ENCODE measurements around the gene PELI2. TPM values are rescaled to one million over a fixed set of nuclear protein-coding genes. Genes with fewer than 3 reads are reported as not detected.

Gene PELI2
- total and polyA plus RNA-seq, 11 donors, result 0.80 to 5.2 (median 3.3) TPM

DNA sequence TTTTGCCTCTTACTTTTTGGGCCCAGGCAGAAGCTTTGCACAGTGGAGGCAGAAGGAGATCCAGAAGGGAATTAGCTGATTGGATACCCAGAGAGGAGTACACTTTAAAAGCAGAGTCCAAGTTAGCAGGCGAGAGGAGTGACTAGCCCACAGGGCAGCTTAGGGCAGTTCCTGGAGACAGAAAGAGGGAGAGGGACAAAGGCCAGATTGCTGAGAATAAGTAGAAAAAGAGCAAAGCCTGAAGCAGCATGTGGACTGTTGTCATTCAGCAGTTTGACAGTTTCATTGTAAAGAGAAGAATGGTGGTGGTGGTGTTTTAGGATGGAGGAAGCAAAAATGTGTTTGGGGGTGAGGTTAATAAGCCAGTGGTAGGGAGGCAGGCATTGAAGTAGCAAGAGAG, 95.1 kb downstream of the PELI2 start:
- WGBS, 4 donors, result 87 to 93% (median 90%) methylated on average over 1 of the region's 1 CpG
- H3K27me3 ChIP-seq, result no peaks in the 10 kb centered on the region
- ATAC-seq (no peak), DNase-seq (no peak)
- peaks cover 0 to 31% (median 18%) of the 10 kb centered on the region in 12 donors for H3K4me1 ChIP-seq
- H3K36me3 ChIP-seq, result no peaks in the 10 kb centered on the region
- H3K4me3 ChIP-seq, result no peak overlapping the region
- intact Hi-C loops (cut with DNase I), result no loop called here
- no peak overlapping the region for H3K27ac ChIP-seq
- no peaks in the 10 kb centered on the region for H3K9me3 ChIP-seq
- TF ChIP-seq POLR2A (IDR thresholded peaks at IDR 0.05) (no peak), CTCF (IDR thresholded peaks at IDR 0.05) (no peak)

DNA sequence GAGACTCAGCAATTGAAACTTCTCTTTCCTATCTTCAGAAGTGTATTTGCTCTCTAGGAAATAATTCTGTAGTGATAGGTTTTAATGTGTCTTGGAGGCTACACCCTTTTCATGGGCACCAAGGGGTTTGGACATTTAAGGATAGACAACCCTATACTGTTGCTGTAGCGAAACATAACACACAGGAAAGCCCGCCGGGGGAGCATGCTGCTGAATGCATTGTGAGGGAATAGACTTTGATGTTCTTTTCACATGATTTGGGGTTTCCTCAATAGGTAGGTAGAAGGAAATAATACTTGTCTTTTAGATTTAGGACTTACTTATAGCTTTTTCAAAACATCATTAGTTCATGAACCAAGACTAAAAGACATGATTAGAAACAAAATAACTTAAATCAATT, 97.0 kb downstream of the PELI2 start:
- no peak for ATAC-seq
- intact Hi-C loops (cut with DNase I), result loop anchor here in 1 of 10 donors (5.0 kb wide), 1 partner anchor 98 kb away; the partner anchor contains the start of gene PELI2
- 74 to 94% (median 88%) methylated on average over 3 of the region's 3 CpGs for WGBS, 4 donors

DNA sequence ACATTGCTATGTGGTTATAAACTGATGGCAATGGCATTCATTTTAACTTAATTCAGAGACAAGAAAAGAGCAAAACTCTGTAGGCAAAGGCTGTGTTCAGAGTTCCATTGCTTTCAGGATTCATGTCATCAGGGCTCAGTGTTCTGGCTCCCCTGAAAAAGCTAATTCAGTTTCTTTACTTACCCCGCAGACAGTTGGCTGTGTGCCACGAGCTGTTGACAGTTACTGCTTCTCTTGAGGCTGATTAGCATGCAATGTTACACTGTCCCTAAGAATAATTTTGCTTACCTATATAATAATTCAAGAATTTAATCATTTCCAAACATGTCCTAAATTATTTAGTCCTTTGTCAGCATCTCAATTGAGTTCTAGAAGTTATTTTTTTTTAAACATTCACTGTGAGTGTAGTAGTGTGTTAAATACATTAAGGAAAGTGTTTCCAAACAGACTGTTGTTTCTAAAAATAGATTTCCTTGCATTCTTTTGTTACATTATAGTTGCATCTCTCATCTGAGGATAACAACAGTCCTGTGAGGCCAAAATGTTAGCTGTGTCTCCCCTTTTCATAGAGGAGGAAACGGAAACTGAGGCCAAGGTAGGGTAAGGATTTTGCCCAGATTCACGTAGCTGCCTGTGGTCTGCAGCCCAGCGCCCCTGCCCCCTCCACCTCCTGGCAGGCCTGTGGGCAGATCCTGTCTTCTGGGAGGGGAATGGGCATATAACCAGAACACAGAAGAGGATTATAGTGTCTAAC, 98.6 kb downstream of the PELI2 start:
- no peak overlapping the region for H3K4me3 ChIP-seq
- no peak overlapping the region for H3K27ac ChIP-seq
- ATAC-seq, result peak in 2 of 4 donors; percentile 44 to 58
- no peaks in the 10 kb centered on the region for H3K36me3 ChIP-seq
- WGBS, 4 donors, result 25 to 39% (median 31%) methylated on average over 5 of the region's 5 CpGs
- intact Hi-C loops (cut with DNase I), result loop anchor here in 1 of 10 donors (5.0 kb wide), 1 partner anchor 100 kb away; the partner anchor contains the start of gene PELI2
- TF ChIP-seq CTCF (IDR thresholded peaks at IDR 0.05), result no peak
- TF ChIP-seq POLR2A (IDR thresholded peaks at IDR 0.05), result no peak
- H3K4me1 ChIP-seq, result peaks cover 0 to 58% (median 43%) of the 10 kb centered on the region in 12 donors
- peak; percentile 46 to 80 (median 68) for DNase-seq
- H3K9me3 ChIP-seq, result no peaks in the 10 kb centered on the region
- no peaks in the 10 kb centered on the region for H3K27me3 ChIP-seq

More for the DNA sequence above, 97.0 kb downstream of the PELI2 start:
- Histone ChIP-seq H3K4me3 (no peak overlapping the region), H3K36me3 (no peaks in the 10 kb centered on the region), H3K9me3 (no peaks in the 10 kb centered on the region), H3K27me3 (no peaks in the 10 kb centered on the region), H3K4me1 (peaks cover 0 to 43% (median 28%) of the 10 kb centered on the region in 12 donors), H3K27ac (no peak overlapping the region)
- TF ChIP-seq POLR2A (IDR thresholded peaks at IDR 0.05), result no peak
- DNase-seq, result no peak

DNA sequence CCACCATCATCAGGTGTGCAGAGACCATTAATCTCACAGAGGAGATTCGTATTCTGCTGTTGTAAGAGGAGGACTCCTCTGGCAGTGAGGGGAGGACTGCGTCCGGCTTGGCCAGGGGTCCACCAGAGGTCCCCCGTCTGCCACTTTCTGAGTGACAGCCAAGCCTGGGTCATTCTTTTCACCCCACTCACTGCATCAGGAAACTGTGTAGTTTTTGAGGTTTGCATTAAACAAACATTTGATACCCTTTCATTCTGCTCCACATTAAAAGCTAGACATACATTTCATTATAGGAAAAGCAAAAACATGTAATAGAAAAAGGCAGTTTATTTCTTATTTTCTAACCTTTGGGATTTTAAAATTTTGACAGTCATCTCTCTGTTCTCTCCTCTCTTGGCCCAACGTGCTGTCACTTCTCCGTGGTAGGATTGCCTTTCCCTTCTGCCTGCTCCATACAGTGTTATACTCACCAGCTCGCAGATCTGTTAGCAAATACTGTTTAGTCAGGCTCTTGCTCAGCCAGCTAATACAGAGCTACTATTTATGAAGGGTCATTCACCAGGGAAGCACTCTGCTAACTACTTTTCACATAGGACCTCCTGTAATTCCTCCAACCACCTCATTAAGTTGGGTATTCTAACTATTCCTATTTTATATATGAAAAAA, 99.3 kb downstream of the PELI2 start:
- WGBS, 4 donors, result 49 to 61% (median 61%) methylated on average over 7 of the region's 7 CpGs
- Histone ChIP-seq H3K4me3 (no peak overlapping the region), H3K9me3 (no peaks in the 10 kb centered on the region), H3K27ac (no peak overlapping the region), H3K36me3 (no peaks in the 10 kb centered on the region), H3K27me3 (no peaks in the 10 kb centered on the region), H3K4me1 (peaks cover 0 to 60% (median 43%) of the 10 kb centered on the region in 12 donors)
- ATAC-seq (no peak), DNase-seq (no peak)
- TF ChIP-seq CTCF (IDR thresholded peaks at IDR 0.05), result no peak
- TF ChIP-seq POLR2A (IDR thresholded peaks at IDR 0.05), result no peak
- intact Hi-C loops (cut with DNase I), result loop anchor here in 1 of 10 donors (5.0 kb wide), 1 partner anchor 100 kb away; the partner anchor contains the start of gene PELI2
